K562 (cell line): ENCODE results near the gene ISY1. TPM values are rescaled to one million over a fixed set of nuclear protein-coding genes. Genes with fewer than 3 reads are reported as not detected.

ENCODE experiments used
- ATF1 ChIP-seq, 2 experiments: fragments of 450-650 bp in 1 of 2; IDR thresholded peaks; 2 replicates each; pipeline ENCODE4 v1.6.1; 2016; ENCODE audit warnings: missing compliant biosample characterization in 1 of 2, missing genetic modification characterization in 1 of 2
- BHLHE40 ChIP-seq: IDR thresholded peaks from 2 replicates; pipeline ENCODE4 v1.6.1; 2011; ENCODE audit warnings: low read length, improper control_type of control experiment
- COPS2 ChIP-seq: fragments of 450-650 bp; conservative IDR thresholded peaks from 2 replicates; pipeline ENCODE4 v1.6.1; 2016; ENCODE audit warnings: mild to moderate bottlenecking, moderate library complexity
- CREB3L1 ChIP-seq: fragments of 450-650 bp; IDR thresholded peaks from 2 replicates; pipeline ENCODE4 v1.6.1; 2014; ENCODE audit warnings: low read depth, mild to moderate bottlenecking, moderate library complexity, borderline replicate concordance
- DPF2 ChIP-seq: fragments of 450-650 bp; IDR thresholded peaks from 2 replicates; pipeline ENCODE4 v1.6.1; 2016
- LARP7 ChIP-seq: fragments of 450-650 bp; IDR thresholded peaks from 2 replicates; pipeline ENCODE4 v1.6.1; 2016
- MAFF ChIP-seq: IDR thresholded peaks from 2 replicates; pipeline ENCODE4 v1.6.1; 2012; ENCODE audit warnings: low read length, improper control_type of control experiment
- MBD1 ChIP-seq: fragments of 250-450 bp; sonication (Bioruptor Pico); IDR thresholded peaks from 2 replicates; pipeline ENCODE4 v1.8.0; 2022; ENCODE audit warnings: inconsistent platforms
- NFE2 ChIP-seq: IDR thresholded peaks from 2 replicates; pipeline ENCODE4 v1.6.1; 2014; ENCODE audit warnings: antibody characterized with exemption, low read depth
- NFRKB ChIP-seq: fragments of 450-650 bp; IDR thresholded peaks from 2 replicates; pipeline ENCODE4 v1.6.1; 2016; ENCODE audit warnings: low read depth
- OTX1 ChIP-seq: fragments of 450-650 bp; formaldehyde crosslinking; IDR thresholded peaks from 2 replicates; pipeline ENCODE4 v1.4.0; 2022; ENCODE audit warnings: mild to moderate bottlenecking
- POU5F1 ChIP-seq: fragments of 150-350 bp; IDR thresholded peaks from 2 replicates; pipeline ENCODE4 v1.6.1; 2014; ENCODE audit warnings: borderline replicate concordance, low read length, low read depth, mild to moderate bottlenecking; ENCODE audit not compliant: partially characterized antibody
- RREB1 ChIP-seq: fragments of 250-450 bp; sonication (Bioruptor Pico); IDR thresholded peaks from 2 replicates; pipeline ENCODE4 v1.4.0; 2020
- SPI1 ChIP-seq: IDR thresholded peaks from 2 replicates; pipeline ENCODE4 v1.6.1; 2011; ENCODE audit warnings: low read depth, low read length, control low read depth, borderline replicate concordance
- SREBF1 ChIP-seq: fragments of 150-350 bp; IDR thresholded peaks from 2 replicates; pipeline ENCODE4 v1.6.1; 2014; ENCODE audit warnings: antibody characterized with exemption, low read depth, low read length, borderline replicate concordance
- XRCC5 ChIP-seq: fragments of 200-400 bp; formaldehyde crosslinking; IDR thresholded peaks from 2 replicates; pipeline ENCODE4 v1.6.1; 2017; ENCODE audit warnings: low read depth, mild to moderate bottlenecking, low read length
- ZNF175 ChIP-seq: fragments of 200-800 bp; sonication (Bioruptor generic); IDR thresholded peaks from 2 replicates; pipeline ENCODE4 v1.6.1; 2016; ENCODE audit warnings: low read depth, mild to moderate bottlenecking, missing genetic modification characterization, missing compliant biosample characterization
- ZNF197 ChIP-seq: fragments of 200-800 bp; sonication (Bioruptor generic); IDR thresholded peaks from 2 replicates; pipeline ENCODE4 v1.6.1; 2016; ENCODE audit warnings: low read depth, missing genetic modification characterization, missing compliant biosample characterization
- ZNF23 ChIP-seq: fragments of 250-450 bp; sonication (Bioruptor Pico); IDR thresholded peaks from 2 replicates; pipeline ENCODE4 v1.4.0; 2020; ENCODE audit warnings: mild to moderate bottlenecking
- ZNF274 ChIP-seq: IDR thresholded peaks from 2 replicates; pipeline ENCODE4 v1.6.1; 2011; ENCODE audit warnings: low read depth, mild to moderate bottlenecking, low read length, moderate library complexity, borderline replicate concordance
- ZNF324 ChIP-seq: fragments of 250-450 bp; sonication (Bioruptor Pico); IDR thresholded peaks from 2 replicates; pipeline ENCODE4 v1.4.0; 2020; ENCODE audit warnings: mild to moderate bottlenecking
- polyA plus RNA-seq, 8 experiments: library from polyadenylated mRNA; depleted of rRNA in 4 of 8; stranded (reverse) in 5 of 8; unstranded in 3 of 8; fragments of >200 nt; fragmentation: Nextera tagmentation in 2 of 8; fragmentation: Illumina TruSeq in 1 of 8; extraction: Ambion mirVana in 2 of 8; extraction: Trizol in 1 of 8; gene quantifications; 2 replicates each; pipeline versions ENCODE4 v1.2.1 to v1.2.3, GENCODE V29; 2011 to 2014; ENCODE audit warnings: inconsistent platforms in 1 of 8, missing spikeins in 1 of 8
- total RNA-seq, 7 experiments: library from RNA; depleted of rRNA in 6 of 7; stranded (reverse); fragments of >200 nt in 6 of 7; fragmentation: Illumina TruSeq in 2 of 7; extraction: Trizol in 2 of 7; gene quantifications; 2 replicates each; pipeline versions ENCODE4 v1.2.1 to v1.2.3, GENCODE V29; 2011 to 2021; ENCODE audit warnings: low replicate concordance in 1 of 7

ISY1 gene
- total and polyA plus RNA-seq, 9 of the 15 experiments (the other 6 are each of a cell fraction or from before 2014, with no cell fraction given): 23.5 to 50.0 (median 32.9) TPM

- no peak for TF ChIP-seq RREB1 (CRISPR knock-in tag)
- TF ChIP-seq XRCC5: no peak
- TF ChIP-seq ZNF324 (CRISPR knock-in tag): no peak
- TF ChIP-seq ZNF274: no peak
- 0 out of 2 replicates have a peak, but pooled peaks have one; percentile 69 for TF ChIP-seq LARP7
- TF ChIP-seq NFE2: no peak
- TF ChIP-seq COPS2: no peak
- no peak for TF ChIP-seq DPF2
- TF ChIP-seq POU5F1: no peak
- TF ChIP-seq ATF1 (CRISPR knock-in tag; IDR thresholded peaks at IDR 0.05): no peak
- TF ChIP-seq ATF1 (tag; IDR thresholded peaks at IDR 0.05): peak; percentile 60
- TF ChIP-seq NFRKB: no peak; the same call in 1 of the 2 replicates
- TF ChIP-seq MAFF: no peak
- no peak for TF ChIP-seq CREB3L1
- TF ChIP-seq MBD1 (CRISPR knock-in tag): no peak
- TF ChIP-seq OTX1: no peak
- no peak for TF ChIP-seq SPI1
- no peak for TF ChIP-seq BHLHE40
- no peak for TF ChIP-seq ZNF175 (CRISPR knock-in tag)
- no peak for TF ChIP-seq ZNF23
- no peak for TF ChIP-seq ZNF197 (CRISPR knock-in tag)
- no peak for TF ChIP-seq SREBF1
Observed at GRCh38 chr3:129183569-129184395, 22.9 kb upstream of the ISY1 start, which contains the start of gene CNBP (continued).
